ENCODE measurements around the gene C12orf42. TPM values are rescaled to one million over a fixed set of nuclear protein-coding genes. Genes with fewer than 3 reads are reported as not detected.

The C12orf42 gene
- total RNA-seq, 1 experiment from 2014 or later: not detected

GRCh38 chr12:103268831-103269514, 226.8 kb downstream of the C12orf42 start:
- no peak overlapping the region for H3K27ac ChIP-seq (ENCODE audit: low read length)
- H2AFZ ChIP-seq (ENCODE audit: low read length): no peak overlapping the region
- H3K4me2 ChIP-seq (ENCODE audit: low read length): no peak overlapping the region
- no peaks in the 10 kb centered on the region for H3F3A ChIP-seq (ENCODE audit: low read length, unreplicated experiment)
- peaks cover 13% of the 10 kb centered on the region for H3K27me3 ChIP-seq (ENCODE audit: low read length)
- no peaks in the 10 kb centered on the region for H3K79me2 ChIP-seq (ENCODE audit: low read length)
- DNase-seq (no peak), ATAC-seq (no peak)
- ChIA-PET POLR2A (ENCODE audit: unreplicated experiment) (no interaction called here), CTCF (no interaction called here)
- H3K4me3 ChIP-seq (ENCODE audit: low read length): no peak overlapping the region
- intact Hi-C loops (cut with micrococcal nuclease): no loop called here
- BruUV-seq (replicated peaks): no TSS peak
- TF ChIP-seq EZH2 (IDR thresholded peaks at IDR 0.05; ENCODE audit: low read length, unreplicated experiment) (no peak), CTCF (conservative IDR thresholded peaks at IDR 0.05; ENCODE audit: low read depth, low read length) (no peak), EZH2phosphoT487 (IDR thresholded peaks at IDR 0.05; ENCODE audit: borderline replicate concordance, low read length) (no peak)
- no peak overlapping the region for H3K9ac ChIP-seq (ENCODE audit: low read length)
- H3K9me2 ChIP-seq (replicated peaks; ENCODE audit: low read length): no peaks in the 10 kb centered on the region
- H3K9me3 ChIP-seq (ENCODE audit: low read length): no peaks in the 10 kb centered on the region
- H3K36me3 ChIP-seq (ENCODE audit: low read depth, low read length): no peaks in the 10 kb centered on the region
- H4K20me1 ChIP-seq (ENCODE audit: low read length): no peaks in the 10 kb centered on the region
- no peaks in the 10 kb centered on the region for H3K4me1 ChIP-seq (ENCODE audit: insufficient read depth, low read length)

GRCh38 chr12:103257763-103258162, 238.0 kb downstream of the C12orf42 start:
- Histone ChIP-seq H3K4me3 (ENCODE audit: low read length) (no peak overlapping the region), H3K36me3 (ENCODE audit: low read depth, low read length) (no peaks in the 10 kb centered on the region), H3F3A (ENCODE audit: low read length, unreplicated experiment) (no peaks in the 10 kb centered on the region), H3K9me2 (replicated peaks; ENCODE audit: low read length) (no peaks in the 10 kb centered on the region), H3K4me1 (ENCODE audit: insufficient read depth, low read length) (no peaks in the 10 kb centered on the region), H3K9me3 (ENCODE audit: low read length) (0 out of 2 replicates have a peak, but pooled peaks cover 4% of the 10 kb centered on the region), H4K20me1 (ENCODE audit: low read length) (no peaks in the 10 kb centered on the region), H3K4me2 (ENCODE audit: low read length) (no peak overlapping the region), H3K9ac (ENCODE audit: low read length) (no peak overlapping the region), H3K27me3 (ENCODE audit: low read length) (0 out of 2 replicates have a peak, but pooled peaks cover 6% of the 10 kb centered on the region), H3K27ac (ENCODE audit: low read length) (no peak overlapping the region), H2AFZ (ENCODE audit: low read length) (no peak overlapping the region), H3K79me2 (ENCODE audit: low read length) (no peaks in the 10 kb centered on the region)
- TF ChIP-seq CTCF (conservative IDR thresholded peaks at IDR 0.05; ENCODE audit: low read depth, low read length) (no peak), EZH2phosphoT487 (IDR thresholded peaks at IDR 0.05; ENCODE audit: borderline replicate concordance, low read length) (no peak), EZH2 (IDR thresholded peaks at IDR 0.05; ENCODE audit: low read length, unreplicated experiment) (no peak)
- no TSS peak for BruUV-seq (replicated peaks)
- ATAC-seq (no peak), DNase-seq (no peak)
- CTCF ChIA-PET: no interaction called here
- intact Hi-C loops (cut with micrococcal nuclease): no loop called here
- POLR2A ChIA-PET (ENCODE audit: unreplicated experiment): no interaction called here

Other genes starting within 250 kb of the C12orf42 start
- not detected in 2 replicates for gene STAB2, start 91.3 kb upstream of the C12orf42 start, total RNA-seq (2014; rRNA removed)